BJ (cell line): ENCODE results near the gene FAM117B. TPM values are rescaled to one million over a fixed set of nuclear protein-coding genes. Genes with fewer than 3 reads are reported as not detected.
A peak's percentile ranks its signal among the peaks of the same experiment; 100 is the strongest.

Experiments used
- CTCF ChIA-PET: fragments of 350-600 bp; formaldehyde crosslinking; extraction: SDS; loops from one replicate; lab custom pipeline; 2021; ENCODE audit warnings: antibody characterized with exemption, inconsistent platforms; lab: Yijun Ruan, JAX
- POLR2A ChIA-PET: fragments of 300-600 bp; sonication (Branson Sonifier 250); formaldehyde crosslinking; extraction: SDS; loops from one replicate; lab custom pipeline; 2021; ENCODE audit warnings: antibody characterized with exemption; lab: Charles Lee
- DNase-seq: peaks from one replicate; pipeline ENCODE4 v3.0.0-alpha.2; 2011; ENCODE audit warnings: low read depth
- H3K27me3 ChIP-seq: 2 replicates; pipeline ENCODE4 v1.6.0; 2011; ENCODE audit warnings: low read length; ENCODE audit not compliant: control insufficient read depth, insufficient read depth
- H3K36me3 ChIP-seq: 2 replicates; pipeline ENCODE4 v1.5.1; 2011; ENCODE audit warnings: low read length; ENCODE audit not compliant: control insufficient read depth, insufficient read depth
- H3K4me3 ChIP-seq: 2 replicates; pipeline ENCODE4 v1.5.1; 2011; ENCODE audit warnings: low read depth, mild to moderate bottlenecking, control low read depth, low read length
- polyA plus RNA-seq: library from polyadenylated mRNA; depleted of rRNA; stranded (reverse); fragments of >200 nt; gene quantifications from 2 replicates; pipeline ENCODE4 v1.2.3, GENCODE V29; 2011
- TF ChIP-seq, protein P1 (sequence below): IDR thresholded peaks from 2 replicates; pipeline ENCODE4 v1.5.1; 2011; ENCODE audit warnings: low read depth, mild to moderate bottlenecking, control low read depth, inconsistent platforms, low read length, moderate library complexity; ENCODE audit not compliant: insufficient read depth

The FAM117B gene
- polyA plus RNA-seq, 1 experiment = 0.29 TPM

DNA sequence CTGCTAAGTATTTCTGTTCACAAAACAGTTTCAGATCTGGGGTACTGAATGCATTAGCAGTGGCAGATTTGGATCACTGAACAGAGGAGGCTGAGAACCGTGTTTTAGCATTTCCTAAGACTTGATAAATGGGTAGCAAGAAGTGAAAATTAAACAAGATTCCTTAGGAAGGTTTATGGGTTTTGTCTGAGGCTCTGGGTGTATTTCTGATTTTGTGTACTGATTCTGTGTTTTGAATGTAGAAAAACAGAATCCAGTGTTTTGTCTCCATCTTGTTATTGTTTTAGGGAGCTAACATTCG, 1.4 kb downstream of the FAM117B start:
- Histone ChIP-seq H3K36me3 (no peaks in the 10 kb centered on the region), H3K27me3 (no peaks in the 10 kb centered on the region), H3K4me3 (peak overlapping the region; percentile 97)
- TF ChIP-seq, protein P1, sequence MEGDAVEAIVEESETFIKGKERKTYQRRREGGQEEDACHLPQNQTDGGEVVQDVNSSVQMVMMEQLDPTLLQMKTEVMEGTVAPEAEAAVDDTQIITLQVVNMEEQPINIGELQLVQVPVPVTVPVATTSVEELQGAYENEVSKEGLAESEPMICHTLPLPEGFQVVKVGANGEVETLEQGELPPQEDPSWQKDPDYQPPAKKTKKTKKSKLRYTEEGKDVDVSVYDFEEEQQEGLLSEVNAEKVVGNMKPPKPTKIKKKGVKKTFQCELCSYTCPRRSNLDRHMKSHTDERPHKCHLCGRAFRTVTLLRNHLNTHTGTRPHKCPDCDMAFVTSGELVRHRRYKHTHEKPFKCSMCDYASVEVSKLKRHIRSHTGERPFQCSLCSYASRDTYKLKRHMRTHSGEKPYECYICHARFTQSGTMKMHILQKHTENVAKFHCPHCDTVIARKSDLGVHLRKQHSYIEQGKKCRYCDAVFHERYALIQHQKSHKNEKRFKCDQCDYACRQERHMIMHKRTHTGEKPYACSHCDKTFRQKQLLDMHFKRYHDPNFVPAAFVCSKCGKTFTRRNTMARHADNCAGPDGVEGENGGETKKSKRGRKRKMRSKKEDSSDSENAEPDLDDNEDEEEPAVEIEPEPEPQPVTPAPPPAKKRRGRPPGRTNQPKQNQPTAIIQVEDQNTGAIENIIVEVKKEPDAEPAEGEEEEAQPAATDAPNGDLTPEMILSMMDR = no peak
- CTCF ChIA-PET = no interaction called here
- no peak for DNase-seq
- POLR2A ChIA-PET = no interaction called here

DNA sequence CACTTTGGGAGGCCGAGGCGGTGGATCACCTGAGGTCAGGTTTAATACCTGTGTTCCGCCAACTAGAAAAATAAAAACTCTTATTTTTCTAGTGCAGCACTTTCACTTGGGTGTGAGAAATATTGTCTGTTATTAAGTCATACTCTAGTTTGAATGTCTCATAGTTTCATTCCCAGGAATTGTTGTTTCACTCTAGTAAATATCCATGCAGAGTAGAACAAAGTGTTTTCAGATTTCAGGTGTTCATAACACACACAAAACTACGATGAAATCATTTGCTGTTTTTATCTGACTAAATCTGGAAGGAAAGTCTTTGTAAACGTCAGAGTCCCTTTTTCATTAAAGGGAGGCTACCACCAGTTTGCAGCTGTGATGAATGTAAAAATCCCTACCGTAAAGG, 4.0 kb downstream of the FAM117B start:
- H3K36me3 ChIP-seq = no peaks in the 10 kb centered on the region
- TF ChIP-seq, protein P1 = no peak
- H3K4me3 ChIP-seq = no peak overlapping the region
- no peaks in the 10 kb centered on the region for H3K27me3 ChIP-seq
- no peak for DNase-seq
- ChIA-PET POLR2A (no interaction called here), CTCF (no interaction called here)

DNA sequence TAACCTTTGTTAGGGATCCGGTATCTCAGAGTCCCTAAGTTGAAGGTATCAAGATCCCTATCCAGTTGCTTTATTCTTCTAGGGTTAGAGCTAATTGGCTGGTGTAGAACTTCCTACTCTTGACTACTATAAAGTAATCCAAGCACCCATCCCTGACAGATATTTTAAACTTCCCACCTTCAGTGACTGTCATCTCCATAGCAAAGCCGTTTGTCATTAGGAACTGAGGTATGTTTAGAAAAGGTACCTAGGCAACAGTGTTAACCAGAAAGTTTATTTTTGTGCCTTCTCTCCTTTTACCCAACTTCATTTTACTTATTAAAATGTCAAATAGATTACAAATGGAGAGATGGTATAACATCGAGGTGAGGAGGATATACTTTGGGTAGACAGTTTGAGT, 4.5 kb downstream of the FAM117B start:
- Histone ChIP-seq H3K27me3 (no peaks in the 10 kb centered on the region), H3K36me3 (no peaks in the 10 kb centered on the region), H3K4me3 (no peak overlapping the region)
- CTCF ChIA-PET = no interaction called here
- no peak for DNase-seq
- TF ChIP-seq, protein P1 = no peak
- POLR2A ChIA-PET = no interaction called here

DNA sequence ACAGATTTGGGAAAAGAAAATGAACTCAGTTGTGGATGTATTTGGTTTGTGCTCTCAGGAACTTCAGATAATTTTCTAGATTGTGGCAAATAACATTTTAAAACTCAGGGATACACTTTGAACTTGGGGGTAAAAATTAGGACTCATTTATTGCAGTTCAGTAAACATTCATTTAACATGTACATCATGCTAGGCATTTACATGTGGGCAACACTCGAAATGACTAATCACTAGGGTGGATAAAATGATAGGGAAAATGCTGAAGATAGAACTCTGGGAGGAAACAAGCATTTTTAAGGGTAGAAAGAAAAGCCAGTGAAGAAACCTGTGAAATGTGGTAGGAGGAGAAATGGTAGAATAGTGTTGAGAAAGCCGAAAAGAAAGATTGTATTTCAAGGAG, 7.8 kb downstream of the FAM117B start:
- ChIA-PET CTCF (no interaction called here), POLR2A (no interaction called here)
- Histone ChIP-seq H3K27me3 (no peaks in the 10 kb centered on the region), H3K36me3 (no peaks in the 10 kb centered on the region), H3K4me3 (no peak overlapping the region)
- TF ChIP-seq, protein P1 = no peak
- DNase-seq = no peak

DNA sequence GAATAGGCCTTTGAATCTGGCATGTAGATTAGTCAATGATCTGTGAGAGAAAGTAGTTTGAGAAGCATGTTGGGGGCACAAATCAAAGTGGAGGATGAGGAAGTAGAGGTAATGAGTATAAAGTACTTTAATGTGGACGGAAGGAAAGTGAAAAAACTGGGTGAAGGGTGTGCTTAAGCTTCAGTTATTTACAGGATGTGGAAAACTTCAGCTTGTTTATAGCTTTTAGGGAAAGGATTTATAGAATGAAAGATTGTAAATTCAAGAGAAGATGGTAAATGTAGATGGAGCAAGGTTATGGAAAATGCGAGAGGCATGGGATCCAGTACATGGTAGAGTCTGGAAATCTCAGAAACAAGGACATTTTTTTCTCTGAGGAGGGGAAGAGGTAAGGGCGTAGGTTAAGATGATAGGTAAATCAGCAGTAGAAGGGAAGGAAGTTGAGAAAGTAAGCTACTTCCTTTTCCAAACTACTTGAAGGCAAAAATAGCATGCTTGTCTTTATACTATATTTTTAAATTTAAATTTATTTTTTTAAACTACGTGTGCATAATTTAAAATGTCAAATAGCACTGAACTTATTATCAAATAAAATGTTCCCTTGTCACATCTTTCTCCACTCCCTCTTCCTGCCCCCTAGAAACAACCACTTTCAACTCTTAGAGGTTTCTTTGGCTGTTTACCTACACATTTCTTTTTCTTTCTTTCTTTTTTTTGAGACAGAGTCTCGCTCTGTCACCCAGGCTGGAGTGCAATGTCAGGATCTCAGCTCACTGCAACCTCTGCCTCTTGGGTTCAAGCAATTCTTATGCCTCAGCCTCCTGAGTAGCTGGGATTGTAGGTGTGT, 8.5 kb downstream of the FAM117B start:
- Histone ChIP-seq H3K4me3 (no peak overlapping the region), H3K36me3 (no peaks in the 10 kb centered on the region), H3K27me3 (no peaks in the 10 kb centered on the region)
- TF ChIP-seq, protein P1 = no peak
- DNase-seq = no peak
- ChIA-PET POLR2A (no interaction called here), CTCF (no interaction called here)
